Stimulated activated CD4-positive, alpha-beta T cell treated with anti-CD3 and anti-CD28 coated beads, Interleukin-1b, Interleukin-23, amount 100 ng/mL, for 48 hours (primary cell): Measurements from ENCODE around the gene GCC2.
"Not testable (repeated sequence)": the region's sequence is repeated elsewhere in the genome, so short reads cannot be mapped to it uniquely, and the experiment has no call there.

Experiments used
- DNase-seq: peaks from one replicate; pipeline ENCODE4 v3.0.0-alpha.2; 2020

Gene GCC2

GRCh38 chr2:108441712-108442111 is 7.3 kb upstream of the GCC2 start:
- DNase-seq, result no peak

- DNase-seq, result no peak
Observed at GRCh38 chr2:108444941-108445840, 3.8 kb upstream of the GCC2 start.

DNA sequence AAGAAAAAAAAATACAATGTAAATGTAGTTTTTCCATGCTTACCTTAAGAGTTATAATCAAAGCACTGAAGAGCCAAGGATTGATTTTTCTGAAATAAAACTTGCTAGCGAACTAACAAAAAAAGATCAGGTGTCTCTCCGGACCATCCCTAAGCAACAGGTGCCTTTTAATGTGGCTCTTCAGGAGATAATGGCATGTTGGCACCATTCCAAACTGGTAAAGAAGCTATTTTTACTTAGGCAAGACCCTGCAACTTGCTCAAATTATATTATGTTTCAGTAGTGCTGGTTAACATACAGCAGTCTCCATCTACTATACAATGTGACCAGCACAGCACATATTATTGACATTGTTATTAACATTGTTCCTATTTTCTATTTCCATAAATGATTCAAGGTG is 2.3 kb upstream of the GCC2 start:
- no peak for DNase-seq

GRCh38 chr2:108447947-108448677 is 894 bp upstream of the GCC2 start:
- no peak for DNase-seq

GRCh38 chr2:108449410-108450130 is 564 bp downstream of the GCC2 start:
- DNase-seq, result no peak

DNA sequence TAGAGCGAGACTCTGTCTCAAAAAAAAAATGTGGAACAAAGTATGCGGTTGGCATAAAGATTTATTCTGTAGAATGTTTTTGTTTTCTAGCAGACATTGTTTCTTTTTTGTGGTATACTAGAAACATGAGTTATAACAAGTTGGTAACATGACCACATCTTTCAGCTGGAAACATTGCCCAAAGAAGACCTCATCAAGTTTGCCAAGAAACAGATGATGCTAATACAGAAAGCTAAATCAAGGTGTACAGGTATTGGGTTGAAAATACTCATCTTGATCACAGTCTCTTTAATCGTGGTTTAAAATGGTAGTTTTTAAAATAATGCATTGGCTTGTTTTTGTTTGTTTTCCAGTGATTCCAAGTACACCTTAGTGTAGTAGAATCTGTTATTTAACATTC is 1.9 kb downstream of the GCC2 start:
- no peak for DNase-seq

DNA sequence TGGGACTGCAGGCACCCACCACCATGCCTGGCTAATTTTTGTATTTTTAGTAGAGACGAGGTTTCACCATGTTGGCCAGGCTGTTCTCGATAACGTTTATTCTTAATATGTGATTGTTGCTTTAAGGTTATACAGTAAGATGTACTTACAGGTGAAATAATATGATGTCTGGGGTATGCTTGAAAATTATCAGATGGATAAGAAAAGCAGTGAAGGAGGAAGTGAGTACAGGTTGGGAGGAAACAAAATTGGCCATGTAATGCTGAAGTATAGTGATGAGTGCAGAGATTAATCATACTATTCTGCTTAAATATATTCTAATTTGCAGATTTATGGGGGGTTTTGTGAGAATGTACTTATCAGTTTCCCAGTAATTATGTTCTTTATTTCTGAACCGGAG is 3.0 kb downstream of the GCC2 start:
- DNase-seq, result no peak

- not testable (repeated sequence) for DNase-seq
Observed at GRCh38 chr2:108453530-108453929, 4.5 kb downstream of the GCC2 start.

DNA sequence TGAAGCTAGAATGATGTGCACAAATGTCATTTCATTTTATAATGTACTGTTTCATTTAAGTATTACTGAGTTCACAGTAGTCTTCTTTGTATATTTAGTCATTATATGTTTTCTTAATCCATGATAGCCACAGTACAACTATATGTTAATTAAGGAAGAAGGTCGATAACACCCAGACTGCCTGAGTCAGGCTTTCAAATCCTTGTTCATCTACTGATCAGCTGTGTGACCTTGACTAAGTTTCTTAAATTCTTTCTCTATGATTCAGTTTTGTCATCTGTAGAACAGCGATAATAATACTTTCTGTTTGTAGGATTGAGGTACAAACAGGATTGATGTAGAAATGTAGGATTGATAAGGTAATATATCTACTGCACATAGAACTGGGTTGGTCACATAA is 5.4 kb downstream of the GCC2 start:
- DNase-seq, result no peak

DNA sequence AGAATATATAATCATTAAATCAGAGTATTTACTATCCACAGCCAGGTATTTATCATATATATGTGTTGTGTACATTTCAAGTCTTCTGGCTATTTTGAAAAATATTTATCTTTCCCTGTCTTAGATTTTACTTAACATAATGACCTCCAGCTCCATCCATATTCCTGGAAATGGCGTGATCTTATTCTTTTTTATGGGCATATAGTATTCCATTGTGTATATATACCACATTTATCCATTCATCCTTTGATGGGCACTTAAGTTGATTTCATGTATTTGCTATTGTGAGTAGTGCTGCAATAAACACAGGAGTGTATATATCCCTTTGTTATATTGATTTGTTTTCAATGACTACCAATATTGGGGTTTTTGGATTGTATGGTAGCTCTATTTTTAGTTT is 6.6 kb downstream of the GCC2 start:
- no peak for DNase-seq

DNA sequence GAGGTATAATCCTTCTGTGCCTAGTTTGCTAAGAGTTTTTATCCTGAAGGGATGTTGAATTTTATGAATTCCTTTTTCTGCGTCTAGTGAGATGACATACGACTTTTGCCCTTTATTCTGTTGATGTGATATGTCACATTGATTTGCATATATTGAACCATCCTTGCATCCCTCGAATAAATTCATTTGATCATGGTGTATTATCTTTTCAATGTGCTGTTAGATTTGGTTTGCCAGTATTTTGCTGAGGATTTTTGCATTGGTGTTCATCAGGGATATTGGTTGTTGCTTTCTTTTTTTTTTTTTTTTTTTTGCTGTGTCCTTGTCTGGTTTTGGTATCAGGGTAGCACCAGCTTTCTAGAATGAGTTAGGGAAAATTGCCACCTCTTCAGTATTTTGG is 9.1 kb downstream of the GCC2 start:
- DNase-seq, result no peak

GRCh38 chr2:108459441-108459840 is 10.4 kb downstream of the GCC2 start:
- DNase-seq, result no peak

DNA sequence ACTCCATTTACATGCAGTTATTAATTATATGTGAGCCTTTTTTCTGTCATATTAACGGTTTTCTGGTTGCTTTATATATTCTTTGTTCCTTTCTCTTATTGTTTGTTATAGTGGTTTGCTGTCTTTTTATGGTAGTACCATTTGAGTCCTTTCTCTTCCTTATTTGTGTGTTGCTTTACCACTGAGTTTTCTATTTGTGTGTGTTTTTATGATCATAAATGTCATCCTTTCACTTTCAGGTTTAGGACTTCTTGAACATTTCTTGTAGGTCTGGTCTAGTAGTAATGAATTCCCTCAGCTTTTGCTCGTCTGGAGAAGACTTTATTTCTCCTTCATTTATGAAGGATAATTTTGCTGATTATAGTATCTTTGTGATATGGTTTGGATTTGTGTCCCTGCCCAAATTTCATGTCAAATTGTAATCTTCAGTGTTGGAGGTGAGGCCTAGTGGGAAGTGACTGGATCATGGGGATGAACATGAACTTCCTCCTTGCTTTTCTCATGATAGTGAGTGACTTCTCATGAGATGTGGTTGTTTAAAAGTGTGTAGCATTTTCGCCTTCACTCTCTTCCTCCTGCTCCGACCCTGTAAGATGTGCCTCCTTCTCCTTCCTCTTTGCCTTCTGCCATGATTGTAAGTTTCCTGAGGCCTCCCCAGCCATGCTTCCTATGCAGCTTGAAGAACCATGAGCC is 11.5 kb downstream of the GCC2 start:
- DNase-seq, result no peak

DNA sequence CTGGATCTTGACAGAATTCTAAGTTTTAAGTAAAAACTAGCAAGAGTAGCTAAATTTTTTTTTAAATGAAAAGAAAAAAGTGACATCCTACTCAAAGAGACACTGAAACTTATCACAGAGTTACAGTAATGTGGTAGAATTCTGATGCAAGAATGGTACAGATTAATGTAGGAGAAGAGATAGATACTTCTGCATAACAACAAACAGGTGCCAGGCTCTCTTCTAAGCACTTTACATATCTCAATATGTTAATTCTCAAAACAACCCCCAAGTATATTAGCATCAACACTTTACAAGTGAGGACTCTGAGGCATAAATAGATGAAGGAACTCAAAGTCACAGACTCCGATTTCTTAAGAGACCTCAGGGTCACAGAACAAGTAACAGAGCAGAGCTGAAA is 28.1 kb downstream of the GCC2 start:
- DNase-seq, result no peak

- no peak for DNase-seq
Observed at GRCh38 chr2:108485253-108485652, 36.2 kb downstream of the GCC2 start.

GRCh38 chr2:108490506-108491122 is 41.6 kb downstream of the GCC2 start:
- no peak for DNase-seq

- DNase-seq, result no peak
Observed at GRCh38 chr2:108491848-108492247, 42.8 kb downstream of the GCC2 start.

DNA sequence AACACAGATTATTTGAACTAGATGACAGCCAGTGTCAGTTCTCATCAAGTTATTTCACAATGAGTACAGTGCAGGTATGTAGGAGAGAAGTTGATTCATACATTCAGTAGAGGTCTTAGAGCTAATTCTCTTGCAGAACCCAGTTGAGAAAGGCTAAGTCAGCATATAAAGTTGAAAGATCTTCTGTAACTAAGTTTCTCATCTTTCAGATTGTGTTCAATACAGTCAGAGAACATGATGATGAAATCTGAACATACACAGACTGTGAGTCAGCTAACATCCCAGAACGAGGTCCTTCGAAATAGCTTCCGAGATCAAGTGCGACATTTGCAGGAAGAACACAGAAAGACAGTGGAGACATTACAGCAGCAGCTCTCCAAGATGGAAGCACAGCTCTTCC is 43.4 kb downstream of the GCC2 start:
- DNase-seq, result no peak

DNA sequence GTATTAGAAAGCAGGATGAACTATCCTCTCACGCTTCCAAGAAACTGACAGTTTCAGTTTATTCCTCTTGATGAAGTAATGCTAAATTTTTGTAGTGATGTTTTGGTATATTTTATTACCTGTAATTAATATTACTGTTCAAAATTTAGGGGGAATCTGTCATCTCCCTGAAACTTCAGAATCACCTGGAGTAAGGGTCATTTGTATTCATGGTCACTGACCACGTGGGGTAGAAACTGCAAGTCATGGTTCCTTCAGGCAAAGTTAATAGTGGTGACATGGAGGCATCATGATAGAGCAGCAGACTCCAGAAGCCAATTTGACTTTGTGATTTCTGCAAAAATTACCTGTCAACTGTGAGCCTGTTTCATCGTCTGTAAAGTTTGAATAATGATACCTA is 47.2 kb downstream of the GCC2 start:
- DNase-seq, result not testable (repeated sequence)

DNA sequence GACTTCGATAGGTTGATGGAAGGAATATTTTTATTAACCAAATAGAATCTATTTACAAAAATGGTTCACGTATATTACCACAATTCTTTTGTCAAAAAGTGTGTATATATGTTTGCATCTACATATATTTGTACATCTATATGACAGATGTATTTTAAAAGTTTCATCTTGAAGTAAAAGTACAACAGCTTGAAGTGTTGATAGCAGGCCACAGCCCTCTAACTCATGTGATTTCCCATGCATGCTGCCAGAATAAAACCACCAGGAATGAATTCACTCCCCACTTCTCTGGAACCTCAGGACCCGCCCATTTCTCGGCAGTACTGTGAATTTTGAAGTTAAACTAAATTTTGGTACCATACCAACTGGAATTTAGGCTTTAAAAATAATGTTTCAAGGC is 58.6 kb downstream of the GCC2 start:
- not testable (repeated sequence) for DNase-seq

- not testable (repeated sequence) for DNase-seq
Observed at GRCh38 chr2:108512431-108512830, 63.4 kb downstream of the GCC2 start.

- DNase-seq, result not testable (repeated sequence)
Observed at GRCh38 chr2:108514478-108514877, 65.5 kb downstream of the GCC2 start.
